ENCODE measurements around the gene PELO.

DNA sequence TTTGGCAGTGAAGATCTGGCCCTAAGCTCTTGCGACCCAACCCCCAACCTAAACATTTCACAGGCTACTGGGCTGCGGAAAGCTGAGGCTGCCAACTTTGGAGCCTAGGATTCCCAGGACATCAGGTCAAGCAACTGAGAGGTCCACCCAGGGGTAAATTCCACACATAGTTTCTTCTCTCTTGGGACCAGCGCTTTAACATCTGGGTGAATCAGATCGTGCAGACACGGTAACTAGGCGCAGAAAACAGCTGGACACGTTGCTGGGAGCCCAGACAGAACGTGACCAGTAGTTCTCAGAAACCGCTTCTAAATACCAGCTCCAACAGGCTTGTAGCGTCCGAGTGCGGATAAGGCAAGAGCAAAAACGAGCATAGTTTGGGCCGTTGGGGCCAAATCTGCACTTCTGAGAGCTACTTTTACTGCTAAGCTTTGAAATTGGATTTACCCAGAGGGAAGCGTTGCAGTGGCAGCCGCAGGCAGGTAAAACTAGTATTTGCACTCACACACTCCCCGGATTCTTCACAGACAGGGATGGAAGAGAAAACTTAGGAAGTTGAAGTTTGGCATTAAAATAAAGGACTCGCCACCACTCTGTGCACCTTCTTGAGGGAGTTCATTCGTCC, 11.8 kb downstream of the PELO start:
- TF ChIP-seq CTCF (IDR thresholded peaks at IDR 0.05) (no peak), POLR2AphosphoS5 (IDR thresholded peaks at IDR 0.05; ENCODE audit: low read depth, low read length) (no peak)
